ENCODE measurements around the gene SCNM1.

SCNM1 gene

DNA sequence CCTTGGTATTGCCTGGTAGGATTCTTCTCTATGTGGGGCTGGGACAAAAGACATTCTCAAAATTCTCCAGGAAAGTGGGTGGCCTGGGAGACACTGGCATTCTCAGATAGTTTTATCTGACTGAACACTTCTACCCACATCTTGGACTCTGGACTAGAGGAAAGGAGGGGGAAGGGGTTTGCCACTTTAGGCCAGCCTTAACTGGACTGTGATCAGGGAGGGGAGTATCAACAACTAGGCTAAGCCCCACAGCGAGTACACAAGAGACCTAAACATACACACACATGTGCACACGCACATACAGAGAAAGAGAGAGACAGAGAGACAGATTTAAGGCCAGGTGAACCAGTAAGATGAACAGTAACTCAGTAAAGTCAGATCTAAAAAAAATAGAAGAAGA lies 18.3 kb upstream of the SCNM1 start:
- no peaks in the 10 kb centered on the region for H3K36me3 ChIP-seq (ENCODE audit: control insufficient read depth, low read depth, low read length)
- no peak overlapping the region for H3K4me3 ChIP-seq (ENCODE audit: low read length)
- peaks cover 27% of the 10 kb centered on the region for H3K4me1 ChIP-seq (ENCODE audit: control insufficient read depth, low read depth, low read length)
- H3K9ac ChIP-seq (ENCODE audit: low read length), result no peak overlapping the region
- H3K27me3 ChIP-seq (ENCODE audit: control insufficient read depth, insufficient read depth, low read length), result peaks cover 30% of the 10 kb centered on the region
- H3K27ac ChIP-seq (ENCODE audit: low read length), result no peak overlapping the region
- H3K9me3 ChIP-seq (ENCODE audit: control insufficient read depth, low read depth, low read length), result no peaks in the 10 kb centered on the region

DNA sequence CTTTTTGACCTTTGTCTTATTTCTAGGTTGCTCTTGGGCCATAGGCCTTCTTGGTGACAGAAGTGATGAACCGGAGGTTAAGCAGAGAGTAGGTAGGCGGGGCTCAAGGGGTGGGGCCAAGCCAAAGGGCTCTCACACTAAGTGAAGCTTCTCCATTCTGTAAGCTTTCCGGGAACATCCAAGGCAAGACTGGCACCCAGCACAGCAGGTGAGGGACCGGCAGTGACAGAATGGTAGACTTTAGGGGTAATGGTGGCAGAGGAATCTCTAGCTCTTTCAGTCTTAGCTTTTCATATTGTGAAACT lies 9.5 kb upstream of the SCNM1 start, which contains the start of gene TNFAIP8L2:
Gene TNFAIP8L2, plus strand, starts transcription at position 135 of the 305 bp plus-strand sequence. CDS start 2,049 bp downstream, outside the sequence.
- peaks cover 8% of the 10 kb centered on the region for H3K36me3 ChIP-seq (ENCODE audit: control insufficient read depth, low read depth, low read length)
- no peaks in the 10 kb centered on the region for H3K9me3 ChIP-seq (ENCODE audit: control insufficient read depth, low read depth, low read length)
- no peaks in the 10 kb centered on the region for H3K4me1 ChIP-seq (ENCODE audit: control insufficient read depth, low read depth, low read length)
- no peak within 1 kb of the TSS for H3K9ac ChIP-seq (ENCODE audit: low read length)
- no peak within 1 kb of the TSS for H3K27ac ChIP-seq (ENCODE audit: low read length)
- no peaks in the 10 kb centered on the region for H3K27me3 ChIP-seq (ENCODE audit: control insufficient read depth, insufficient read depth, low read length)
- H3K4me3 ChIP-seq (ENCODE audit: low read length), result no peak within 1 kb of the TSS

DNA sequence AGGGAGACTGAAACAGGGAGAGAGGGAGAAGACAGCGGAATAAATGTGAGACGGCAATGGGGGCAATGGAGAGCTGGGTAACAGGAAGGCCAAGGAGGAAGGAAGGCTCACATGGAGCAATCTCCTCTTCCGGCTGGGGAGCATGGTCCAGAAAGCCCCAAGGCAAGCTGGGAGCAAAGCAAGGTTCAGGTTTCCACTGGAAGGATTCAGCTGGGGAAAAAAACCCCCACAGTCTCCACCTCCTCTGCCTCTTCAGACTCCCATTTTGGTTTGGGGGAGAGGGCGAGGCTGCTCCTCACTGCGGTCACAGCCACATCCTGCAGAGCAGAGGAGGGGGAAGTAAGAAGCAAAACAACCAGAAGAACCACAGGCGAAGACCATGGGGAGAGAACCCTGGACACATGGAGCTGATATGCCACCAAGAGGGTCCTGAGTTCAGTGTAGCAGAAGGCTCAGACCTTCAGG lies 8.8 kb upstream of the SCNM1 start:
- no peaks in the 10 kb centered on the region for H3K27me3 ChIP-seq (ENCODE audit: control insufficient read depth, insufficient read depth, low read length)
- no peak overlapping the region for H3K4me3 ChIP-seq (ENCODE audit: low read length)
- H3K9ac ChIP-seq (ENCODE audit: low read length), result no peak overlapping the region
- no peaks in the 10 kb centered on the region for H3K9me3 ChIP-seq (ENCODE audit: control insufficient read depth, low read depth, low read length)
- H3K36me3 ChIP-seq (ENCODE audit: control insufficient read depth, low read depth, low read length), result peaks cover 9% of the 10 kb centered on the region
- no peaks in the 10 kb centered on the region for H3K4me1 ChIP-seq (ENCODE audit: control insufficient read depth, low read depth, low read length)
- H3K27ac ChIP-seq (ENCODE audit: low read length), result no peak overlapping the region

DNA sequence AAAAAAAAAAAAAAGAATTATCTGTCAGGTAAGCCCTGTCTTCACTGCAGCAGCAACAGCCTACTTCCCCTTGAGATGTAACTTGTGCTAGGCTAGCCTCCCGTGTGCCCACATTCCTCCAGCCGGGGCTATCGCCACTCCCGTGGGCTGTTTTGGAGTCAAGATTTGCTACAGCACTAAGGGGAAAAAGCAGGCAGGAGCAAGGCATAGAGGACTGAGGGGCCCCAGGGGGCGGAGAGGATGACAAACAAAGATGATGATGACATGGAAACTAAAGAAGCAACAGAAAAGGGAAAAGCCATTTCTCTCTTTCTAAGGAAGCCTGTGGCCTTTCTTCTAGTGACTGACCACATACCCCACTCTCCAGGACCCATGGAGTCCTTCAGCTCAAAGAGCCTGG lies 7.6 kb upstream of the SCNM1 start:
- Histone ChIP-seq H3K27ac (ENCODE audit: low read length) (no peak overlapping the region), H3K36me3 (ENCODE audit: control insufficient read depth, low read depth, low read length) (peaks cover 9% of the 10 kb centered on the region), H3K4me3 (ENCODE audit: low read length) (no peak overlapping the region), H3K27me3 (ENCODE audit: control insufficient read depth, insufficient read depth, low read length) (no peaks in the 10 kb centered on the region), H3K9ac (ENCODE audit: low read length) (no peak overlapping the region), H3K4me1 (ENCODE audit: control insufficient read depth, low read depth, low read length) (no peaks in the 10 kb centered on the region), H3K9me3 (ENCODE audit: control insufficient read depth, low read depth, low read length) (no peaks in the 10 kb centered on the region)

DNA sequence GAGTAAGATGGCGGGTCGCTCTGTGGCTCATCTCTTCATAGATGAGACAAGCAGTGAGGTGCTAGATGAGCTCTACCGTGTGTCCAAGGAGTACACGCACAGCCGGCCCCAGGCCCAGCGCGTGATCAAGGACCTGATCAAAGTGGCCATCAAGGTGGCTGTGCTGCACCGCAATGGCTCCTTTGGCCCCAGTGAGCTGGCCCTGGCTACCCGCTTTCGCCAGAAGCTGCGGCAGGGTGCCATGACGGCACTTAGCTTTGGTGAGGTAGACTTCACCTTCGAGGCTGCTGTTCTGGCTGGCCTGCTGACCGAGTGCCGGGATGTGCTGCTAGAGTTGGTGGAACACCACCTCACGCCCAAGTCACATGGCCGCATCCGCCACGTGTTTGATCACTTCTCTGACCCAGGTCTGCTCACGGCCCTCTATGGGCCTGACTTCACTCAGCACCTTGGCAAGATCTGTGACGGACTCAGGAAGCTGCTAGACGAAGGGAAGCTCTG lies 7.1 kb upstream of the SCNM1 start:
- H3K9ac ChIP-seq (ENCODE audit: low read length), result no peak overlapping the region
- H3K9me3 ChIP-seq (ENCODE audit: control insufficient read depth, low read depth, low read length), result no peaks in the 10 kb centered on the region
- peaks cover 9% of the 10 kb centered on the region for H3K36me3 ChIP-seq (ENCODE audit: control insufficient read depth, low read depth, low read length)

DNA sequence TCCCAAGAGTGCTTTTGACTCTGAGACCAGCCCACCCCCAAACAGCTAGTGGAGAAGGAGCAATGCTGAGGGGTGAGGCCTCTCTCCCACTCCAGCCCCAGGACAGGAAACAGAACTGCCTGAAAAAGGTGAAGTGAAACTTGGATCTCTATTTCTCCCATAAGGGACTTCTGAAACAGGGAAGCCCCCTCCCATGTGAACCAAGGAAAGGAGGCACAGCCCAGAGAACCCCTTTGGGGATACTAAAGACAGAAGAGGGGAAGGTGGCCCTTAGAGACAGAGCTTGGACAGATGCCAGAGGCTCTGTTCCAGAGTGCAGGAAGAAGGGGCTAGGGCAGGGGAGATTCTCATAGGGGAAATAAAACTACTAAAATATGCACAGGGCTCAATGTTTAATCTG lies 6.6 kb upstream of the SCNM1 start:
- Histone ChIP-seq H3K4me3 (ENCODE audit: low read length) (no peak overlapping the region), H3K27me3 (ENCODE audit: control insufficient read depth, insufficient read depth, low read length) (no peaks in the 10 kb centered on the region), H3K27ac (ENCODE audit: low read length) (no peak overlapping the region), H3K36me3 (ENCODE audit: control insufficient read depth, low read depth, low read length) (peaks cover 9% of the 10 kb centered on the region), H3K9me3 (ENCODE audit: control insufficient read depth, low read depth, low read length) (no peaks in the 10 kb centered on the region), H3K9ac (ENCODE audit: low read length) (no peak overlapping the region), H3K4me1 (ENCODE audit: control insufficient read depth, low read depth, low read length) (peaks cover 2% of the 10 kb centered on the region)

More for the DNA sequence above, 7.1 kb upstream of the SCNM1 start:
- Histone ChIP-seq H3K27me3 (ENCODE audit: control insufficient read depth, insufficient read depth, low read length) (no peaks in the 10 kb centered on the region), H3K4me1 (ENCODE audit: control insufficient read depth, low read depth, low read length) (no peaks in the 10 kb centered on the region), H3K27ac (ENCODE audit: low read length) (no peak overlapping the region), H3K4me3 (ENCODE audit: low read length) (no peak overlapping the region)

DNA sequence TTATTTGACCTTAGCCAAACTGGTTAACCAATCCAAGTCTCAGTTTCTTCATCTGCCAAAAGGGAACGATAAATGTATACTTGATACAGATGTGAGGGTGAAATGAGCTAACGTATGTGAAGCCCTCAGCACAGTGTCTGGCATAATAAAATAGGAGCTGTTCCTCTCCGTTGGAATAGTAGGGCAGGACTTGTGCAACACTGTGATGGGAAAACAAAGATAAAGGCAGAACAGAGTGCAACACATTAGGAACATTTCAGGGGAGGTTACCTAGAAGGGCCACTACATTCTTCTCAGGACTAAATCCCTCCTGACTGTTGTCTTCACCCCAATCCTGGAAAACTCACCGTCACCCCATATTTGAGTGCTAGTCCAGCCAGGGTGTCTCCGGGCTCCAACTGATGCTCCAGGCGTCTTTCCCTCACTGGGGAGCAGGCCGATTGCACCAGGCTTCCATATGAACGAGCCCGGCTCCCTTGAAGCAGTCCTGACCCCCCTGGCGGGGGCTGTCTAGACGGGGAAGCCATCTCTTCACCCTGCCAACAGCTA lies 1.1 kb upstream of the SCNM1 start:
- no peak overlapping the region for H3K27ac ChIP-seq (ENCODE audit: low read length)
- no peaks in the 10 kb centered on the region for H3K27me3 ChIP-seq (ENCODE audit: control insufficient read depth, insufficient read depth, low read length)
- H3K36me3 ChIP-seq (ENCODE audit: control insufficient read depth, low read depth, low read length), result peaks cover 15% of the 10 kb centered on the region
- peak overlapping the region; percentile 55 for H3K9ac ChIP-seq (ENCODE audit: low read length)
- peaks cover 10% of the 10 kb centered on the region for H3K4me1 ChIP-seq (ENCODE audit: control insufficient read depth, low read depth, low read length)
- H3K9me3 ChIP-seq (ENCODE audit: control insufficient read depth, low read depth, low read length), result no peaks in the 10 kb centered on the region
- H3K4me3 ChIP-seq (ENCODE audit: low read length), result peak overlapping the region; percentile 91

DNA sequence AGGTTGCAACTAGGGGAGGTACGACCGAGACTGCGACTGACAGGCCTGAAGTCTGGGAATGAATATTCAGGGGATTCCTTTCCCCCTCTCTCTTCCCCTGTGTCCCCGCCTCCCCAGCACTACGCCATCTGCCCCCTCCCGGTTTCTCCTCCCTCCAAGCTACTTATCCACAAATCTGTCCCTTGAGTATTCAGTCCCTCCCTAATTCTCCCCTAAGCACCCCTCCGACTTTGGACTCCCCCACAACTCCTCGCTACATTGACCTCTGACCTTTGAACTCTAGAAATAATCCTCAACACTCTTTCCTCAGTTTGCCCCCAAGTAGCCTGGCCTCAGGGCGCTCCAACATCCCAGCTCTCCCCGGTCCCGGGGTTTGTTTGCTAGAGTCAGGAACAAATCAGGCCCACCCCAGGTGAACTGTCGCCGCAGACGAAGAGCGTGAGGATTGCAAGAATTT lies 635 bp upstream of the SCNM1 start:
- Histone ChIP-seq H3K9ac (ENCODE audit: low read length) (peak overlapping the region; percentile 55), H3K4me1 (ENCODE audit: control insufficient read depth, low read depth, low read length) (peaks cover 10% of the 10 kb centered on the region), H3K9me3 (ENCODE audit: control insufficient read depth, low read depth, low read length) (no peaks in the 10 kb centered on the region), H3K4me3 (ENCODE audit: low read length) (peak overlapping the region; percentile 91), H3K27ac (ENCODE audit: low read length) (peak overlapping the region; percentile 38), H3K36me3 (ENCODE audit: control insufficient read depth, low read depth, low read length) (peaks cover 15% of the 10 kb centered on the region), H3K27me3 (ENCODE audit: control insufficient read depth, insufficient read depth, low read length) (no peaks in the 10 kb centered on the region)

DNA sequence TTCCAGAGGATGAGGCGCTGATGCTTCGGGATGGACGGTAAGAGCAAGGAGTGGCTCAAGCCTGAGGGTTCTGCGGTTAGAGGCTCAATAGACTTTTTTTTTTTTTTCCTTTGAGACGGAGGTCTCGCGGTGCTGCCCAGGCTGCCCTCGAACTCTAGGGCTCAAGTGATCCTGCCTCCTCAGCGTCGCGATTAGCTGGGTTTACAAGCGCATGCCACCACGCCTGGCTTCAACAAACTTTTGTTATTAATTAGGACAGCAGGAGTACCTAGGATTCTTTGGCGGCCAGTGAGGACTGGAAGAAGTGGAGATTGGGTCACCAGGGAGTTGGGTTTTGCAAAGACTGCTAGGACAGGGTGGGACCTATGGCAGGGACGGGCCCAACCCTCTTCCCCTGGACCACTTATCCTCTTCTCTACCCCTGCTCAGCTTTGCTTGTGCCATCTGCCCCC lies 587 bp downstream of the SCNM1 start:
- no peaks in the 10 kb centered on the region for H3K9me3 ChIP-seq (ENCODE audit: control insufficient read depth, low read depth, low read length)
- H3K27me3 ChIP-seq (ENCODE audit: control insufficient read depth, insufficient read depth, low read length), result no peaks in the 10 kb centered on the region
- peak overlapping the region; percentile 12 for H3K27ac ChIP-seq (ENCODE audit: low read length)
- peak overlapping the region; percentile 91 for H3K4me3 ChIP-seq (ENCODE audit: low read length)
- H3K4me1 ChIP-seq (ENCODE audit: control insufficient read depth, low read depth, low read length), result peaks cover 10% of the 10 kb centered on the region
- peak overlapping the region; percentile 87 for H3K9ac ChIP-seq (ENCODE audit: low read length)
- H3K36me3 ChIP-seq (ENCODE audit: control insufficient read depth, low read depth, low read length), result peaks cover 13% of the 10 kb centered on the region

DNA sequence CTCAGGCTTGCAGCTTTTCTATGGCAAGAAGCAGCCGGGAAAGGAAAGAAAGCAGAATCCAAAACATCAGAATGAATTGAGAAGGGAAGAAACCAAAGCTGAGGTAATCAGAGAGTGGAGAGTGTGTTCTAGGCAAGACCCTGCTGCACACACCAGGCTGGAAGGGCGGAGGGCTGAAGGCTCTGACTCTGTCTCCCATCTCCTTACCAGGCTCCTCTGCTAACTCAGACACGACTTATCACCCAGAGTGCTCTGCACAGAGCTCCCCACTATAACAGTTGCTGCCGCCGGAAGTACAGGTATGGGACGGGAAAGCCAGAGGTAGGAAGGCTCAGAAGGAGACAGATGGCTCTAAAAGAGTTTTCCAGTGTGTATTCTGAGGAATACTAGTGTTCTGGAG lies 1.2 kb downstream of the SCNM1 start:
- no peaks in the 10 kb centered on the region for H3K9me3 ChIP-seq (ENCODE audit: control insufficient read depth, low read depth, low read length)
- peaks cover 10% of the 10 kb centered on the region for H3K4me1 ChIP-seq (ENCODE audit: control insufficient read depth, low read depth, low read length)
- H3K27ac ChIP-seq (ENCODE audit: low read length), result no peak overlapping the region
- peak overlapping the region; percentile 87 for H3K9ac ChIP-seq (ENCODE audit: low read length)
- peaks cover 12% of the 10 kb centered on the region for H3K36me3 ChIP-seq (ENCODE audit: control insufficient read depth, low read depth, low read length)
- H3K27me3 ChIP-seq (ENCODE audit: control insufficient read depth, insufficient read depth, low read length), result no peaks in the 10 kb centered on the region
- H3K4me3 ChIP-seq (ENCODE audit: low read length), result peak overlapping the region; percentile 91

DNA sequence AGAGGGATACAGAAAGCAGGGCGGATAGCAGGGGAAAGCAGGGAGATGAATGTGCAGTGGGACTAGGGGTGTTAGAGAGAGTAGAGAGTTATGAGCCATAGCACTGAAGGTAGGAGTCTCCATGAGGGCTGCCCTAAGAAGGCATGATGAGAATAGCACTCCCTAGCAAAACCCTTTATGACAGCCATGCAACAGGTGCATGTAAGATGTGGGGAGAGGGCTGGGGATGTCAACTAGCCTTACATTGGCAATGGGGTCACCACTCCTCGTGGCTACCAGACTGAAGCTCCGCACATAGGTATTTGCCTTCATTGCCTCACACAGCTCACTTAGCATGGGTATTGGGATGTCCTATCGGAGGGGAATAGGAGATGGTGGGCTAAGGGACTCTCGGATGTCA lies 5.2 kb downstream of the SCNM1 start:
- H3K36me3 ChIP-seq (ENCODE audit: control insufficient read depth, low read depth, low read length), result peaks cover 22% of the 10 kb centered on the region
- no peaks in the 10 kb centered on the region for H3K27me3 ChIP-seq (ENCODE audit: control insufficient read depth, insufficient read depth, low read length)
- H3K4me3 ChIP-seq (ENCODE audit: low read length), result no peak overlapping the region
- H3K9ac ChIP-seq (ENCODE audit: low read length), result no peak overlapping the region
- H3K27ac ChIP-seq (ENCODE audit: low read length), result no peak overlapping the region
- H3K9me3 ChIP-seq (ENCODE audit: control insufficient read depth, low read depth, low read length), result no peaks in the 10 kb centered on the region
- peaks cover 3% of the 10 kb centered on the region for H3K4me1 ChIP-seq (ENCODE audit: control insufficient read depth, low read depth, low read length)

DNA sequence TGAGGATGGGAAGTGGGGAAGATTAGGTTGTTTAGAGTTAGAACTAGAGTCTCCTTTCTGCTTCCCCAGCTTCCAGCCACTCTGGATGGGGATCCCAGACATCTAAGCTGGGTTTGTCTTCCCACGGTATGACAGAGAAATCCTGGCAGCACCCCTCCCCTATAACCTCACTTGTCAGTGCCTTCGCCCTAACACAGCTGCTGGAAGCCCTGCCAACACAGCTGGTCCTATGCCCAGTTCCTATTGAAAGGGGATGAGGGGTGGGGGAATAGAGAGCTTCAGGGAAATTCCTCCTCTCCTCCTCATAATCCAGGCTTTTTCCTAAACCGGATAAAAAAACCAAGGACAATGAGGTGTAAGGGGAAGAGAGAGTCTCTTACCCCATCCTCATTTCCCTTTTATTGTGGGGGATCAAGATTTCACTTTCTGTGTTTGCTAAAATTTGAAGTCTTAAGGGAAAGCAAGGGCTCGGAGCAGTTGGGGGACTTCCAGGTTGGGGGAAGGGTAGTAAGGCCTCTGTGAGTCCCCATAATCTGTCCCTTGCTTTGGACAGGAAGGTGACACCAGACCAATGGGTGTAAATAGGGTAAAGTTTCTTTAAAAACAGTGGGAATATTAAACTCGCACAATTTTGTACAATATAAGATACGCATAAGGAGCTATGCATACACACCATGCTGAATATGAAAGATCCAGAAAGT lies 9.2 kb downstream of the SCNM1 start:
- H3K36me3 ChIP-seq (ENCODE audit: control insufficient read depth, low read depth, low read length), result peaks cover 39% of the 10 kb centered on the region
- no peak overlapping the region for H3K4me3 ChIP-seq (ENCODE audit: low read length)
- no peaks in the 10 kb centered on the region for H3K4me1 ChIP-seq (ENCODE audit: control insufficient read depth, low read depth, low read length)
- H3K27ac ChIP-seq (ENCODE audit: low read length), result no peak overlapping the region
- no peak overlapping the region for H3K9ac ChIP-seq (ENCODE audit: low read length)
- H3K9me3 ChIP-seq (ENCODE audit: control insufficient read depth, low read depth, low read length), result no peaks in the 10 kb centered on the region
- H3K27me3 ChIP-seq (ENCODE audit: control insufficient read depth, insufficient read depth, low read length), result no peaks in the 10 kb centered on the region
